Kidney epithelial cell (primary cell): ENCODE measurements around the gene CASQ2. TPM values are rescaled to one million over a fixed set of nuclear protein-coding genes. Genes with fewer than 3 reads are reported as not detected.
A peak's percentile ranks its signal among the peaks of the same experiment; 100 is the strongest.

Experiments used
- DNase-seq: peaks from one replicate; pipeline ENCODE4 v3.0.0-alpha.2; 2010; ENCODE audit warnings: low read depth
- H3K27me3 ChIP-seq: 2 replicates; pipeline ENCODE4 v1.6.0; 2011; ENCODE audit warnings: low read length; ENCODE audit not compliant: control insufficient read depth, insufficient read depth
- H3K36me3 ChIP-seq: 2 replicates; pipeline ENCODE4 v1.5.1; 2011; ENCODE audit warnings: low read length; ENCODE audit not compliant: control insufficient read depth, insufficient read depth
- H3K4me3 ChIP-seq: 2 replicates; pipeline ENCODE4 v1.5.1; 2011; ENCODE audit warnings: low read depth, mild to moderate bottlenecking, control low read depth, low read length
- CTCF ChIP-seq: IDR thresholded peaks from 2 replicates; pipeline ENCODE4 v1.5.1; 2011; ENCODE audit warnings: mild to moderate bottlenecking, moderate library complexity, low read length, control low read depth, inconsistent platforms; ENCODE audit not compliant: insufficient read depth, poor library complexity, severe bottlenecking
- total RNA-seq: library from RNA; depleted of rRNA; stranded (reverse); fragments of >200 nt; gene quantifications from 2 replicates; pipeline ENCODE4 v1.2.3, GENCODE V29; 2015

Gene CASQ2
- total RNA-seq, 1 donor from 2014 or later = not detected

GRCh38 chr1:115810609-115811008 is 42.1 kb upstream of the CASQ2 start:
- no peak overlapping the region for H3K4me3 ChIP-seq
- no peaks in the 10 kb centered on the region for H3K36me3 ChIP-seq
- TF ChIP-seq CTCF = no peak
- no peaks in the 10 kb centered on the region for H3K27me3 ChIP-seq
- DNase-seq = no peak

- no peak for DNase-seq
- no peak overlapping the region for H3K4me3 ChIP-seq
- no peaks in the 10 kb centered on the region for H3K36me3 ChIP-seq
- no peak for TF ChIP-seq CTCF
- H3K27me3 ChIP-seq = no peaks in the 10 kb centered on the region
These were observed 41.3 kb upstream of the CASQ2 start for GRCh38 chr1:115809847-115810246.

- no peak for TF ChIP-seq CTCF
- Histone ChIP-seq H3K4me3 (no peak overlapping the region), H3K27me3 (no peaks in the 10 kb centered on the region), H3K36me3 (no peaks in the 10 kb centered on the region)
- DNase-seq = no peak
These were observed 40.6 kb upstream of the CASQ2 start for GRCh38 chr1:115809076-115809475.

- H3K36me3 ChIP-seq = no peaks in the 10 kb centered on the region
- peak; percentile 39 for DNase-seq
- no peaks in the 10 kb centered on the region for H3K27me3 ChIP-seq
- H3K4me3 ChIP-seq = no peak overlapping the region
- TF ChIP-seq CTCF = peak; percentile 78
These were observed 39.2 kb upstream of the CASQ2 start for GRCh38 chr1:115807723-115808122.

GRCh38 chr1:115805597-115805996 is 37.1 kb upstream of the CASQ2 start:
- no peaks in the 10 kb centered on the region for H3K36me3 ChIP-seq
- no peak overlapping the region for H3K4me3 ChIP-seq
- no peak for TF ChIP-seq CTCF
- no peak for DNase-seq
- no peaks in the 10 kb centered on the region for H3K27me3 ChIP-seq

- Histone ChIP-seq H3K27me3 (no peaks in the 10 kb centered on the region), H3K4me3 (no peak overlapping the region), H3K36me3 (no peaks in the 10 kb centered on the region)
- no peak for TF ChIP-seq CTCF
- DNase-seq = no peak
These were observed 33.9 kb upstream of the CASQ2 start for GRCh38 chr1:115802416-115802815.
